H1 (cell line): ENCODE data around the gene TXNRD2. TPM values are rescaled to one million over a fixed set of nuclear protein-coding genes. Genes with fewer than 3 reads are reported as not detected.

Experiments used
- CTCF ChIA-PET: fragments of 300-600 bp; sonication (Branson Sonifier 250); formaldehyde crosslinking; loops from one replicate; lab custom pipeline; 2021; ENCODE audit not compliant: partially characterized antibody; lab: Charles Lee
- POLR2A ChIA-PET: fragments of 300-600 bp; sonication (Branson Sonifier 250); formaldehyde crosslinking; loops from one replicate; lab custom pipeline; 2021; ENCODE audit warnings: inconsistent platforms; ENCODE audit not compliant: partially characterized antibody; lab: Charles Lee
- DNase-seq, 2 experiments: peaks; one replicate each; pipeline versions ENCODE4 v3.0.0 to v3.0.0-alpha.2; 2010 to 2022; ENCODE audit warnings: low spot score in 2 of 2, low read depth in 1 of 2, mixed read lengths in 1 of 2
- FAIRE-seq: peaks from 2 replicates; lab custom pipeline; 2011; peaks lifted over from hg19 to GRCh38; lab: Jason Lieb, UNC
- H2AFZ ChIP-seq: 2 replicates; pipeline ENCODE4 v1.8.1; 2012; ENCODE audit warnings: low read length, inconsistent platforms
- H2AK5ac ChIP-seq: 2 replicates; pipeline ENCODE4 v1.6.1; 2013; ENCODE audit warnings: low read depth, low read length
- H2BK120ac ChIP-seq: replicated peaks from 2 replicates; pipeline ENCODE3; 2013; ENCODE audit warnings: low read depth, low read length, inconsistent platforms
- H2BK12ac ChIP-seq: 2 replicates; pipeline ENCODE4 v1.6.1; 2013; ENCODE audit warnings: low read depth, low read length
- H2BK15ac ChIP-seq: 2 replicates; pipeline ENCODE4 v1.6.1; 2013; ENCODE audit warnings: low read length
- H2BK20ac ChIP-seq: 2 replicates; pipeline ENCODE4 v1.6.1; 2013; ENCODE audit warnings: low read length
- H2BK5ac ChIP-seq: 2 replicates; pipeline ENCODE4 v1.6.1; 2013; ENCODE audit warnings: low read depth, low read length
- H3K14ac ChIP-seq: 2 replicates; pipeline ENCODE4 v1.6.1; 2013; ENCODE audit warnings: inconsistent platforms; ENCODE audit not compliant: insufficient read length
- H3K18ac ChIP-seq: 2 replicates; pipeline ENCODE4 v1.6.1; 2013; ENCODE audit warnings: low read length; ENCODE audit errors: extremely low read depth
- H3K23ac ChIP-seq: 2 replicates; pipeline ENCODE4 v1.6.1; 2013; ENCODE audit warnings: inconsistent platforms; ENCODE audit not compliant: insufficient read length
- H3K23me2 ChIP-seq: 2 replicates; pipeline ENCODE4 v1.6.1; 2013; ENCODE audit warnings: low read depth, low read length
- H3K27ac ChIP-seq: 2 replicates; pipeline ENCODE4 v1.6.1; 2011; ENCODE audit warnings: low read depth, low read length, inconsistent platforms
- H3K27me3 ChIP-seq, 4 experiments: replicated peaks in 1 of 4; 1 replicate in 1 of 4; 2 replicates in 3 of 4; pipeline versions ENCODE4 v1.6.1 to v1.8.1; 2011 to 2013; ENCODE audit warnings: low read length in 3 of 4, mild to moderate bottlenecking in 3 of 4, inconsistent platforms in 2 of 4, mixed read lengths in 2 of 4, moderate library complexity in 1 of 4; ENCODE audit not compliant: control insufficient read depth in 3 of 4, insufficient read depth in 3 of 4; ENCODE audit errors: extremely low read depth in 1 of 4
- H3K36me3 ChIP-seq, 4 experiments: 2 replicates each; pipeline versions ENCODE4 v1.6.1 to v1.8.1; 2011 to 2013; ENCODE audit warnings: mild to moderate bottlenecking in 4 of 4, low read length in 3 of 4, moderate library complexity in 2 of 4, control low read depth in 1 of 4, inconsistent platforms in 1 of 4; ENCODE audit not compliant: insufficient read depth in 4 of 4, control insufficient read depth in 2 of 4
- H3K4ac ChIP-seq: replicated peaks from 2 replicates; pipeline ENCODE3; 2013; ENCODE audit warnings: low read length, low read depth, mixed read lengths, inconsistent platforms; ENCODE audit not compliant: insufficient read length
- H3K4me1 ChIP-seq, 4 experiments: replicated peaks in 1 of 4; 1 replicate in 1 of 4; 2 replicates in 3 of 4; pipeline versions ENCODE4 v1.6.1 to v1.8.1; 2011 to 2013; ENCODE audit warnings: low read length in 3 of 4, inconsistent platforms in 2 of 4, mixed read lengths in 1 of 4; ENCODE audit not compliant: insufficient read depth in 4 of 4, control insufficient read depth in 3 of 4
- H3K4me2 ChIP-seq, 2 experiments: 2 replicates each; pipeline versions ENCODE4 v1.6.1 to v1.8.1; 2011 to 2013; ENCODE audit warnings: low read depth in 2 of 2, low read length in 2 of 2, control low read depth in 1 of 2, inconsistent platforms in 1 of 2, mild to moderate bottlenecking in 1 of 2; ENCODE audit not compliant: insufficient read depth in 1 of 2
- H3K4me3 ChIP-seq, 4 experiments: fragments of 200-600, 300-600 bp in 1 of 4; sonication (generic), shearing (Covaris generic), sonication (Bioruptor Twin) in 1 of 4; 2 replicates each; pipeline versions ENCODE4 v1.5.1 to v1.8.1; 2011 to 2016; ENCODE audit warnings: low read length in 4 of 4, low read depth in 3 of 4, control low read depth in 2 of 4, inconsistent platforms in 2 of 4, mild to moderate bottlenecking in 2 of 4, mixed read lengths in 1 of 4, moderate library complexity in 1 of 4; ENCODE audit not compliant: insufficient read depth in 2 of 4; ENCODE audit errors: extremely low read depth in 1 of 4
- H3K56ac ChIP-seq: replicated peaks from 2 replicates; pipeline ENCODE3; 2013; ENCODE audit warnings: low read depth, mild to moderate bottlenecking, mixed read lengths, low read length, inconsistent platforms; ENCODE audit not compliant: insufficient read length
- H3K79me1 ChIP-seq: 2 replicates; pipeline ENCODE4 v1.6.1; 2013; ENCODE audit warnings: low read depth, low read length, control low read depth
- H3K79me2 ChIP-seq, 2 experiments: 2 replicates each; pipeline versions ENCODE4 v1.6.1 to v1.8.1; 2012 to 2013; ENCODE audit warnings: low read length in 2 of 2, mild to moderate bottlenecking in 2 of 2, inconsistent platforms in 1 of 2; ENCODE audit not compliant: insufficient read depth in 2 of 2, control insufficient read depth in 1 of 2
- H3K9ac ChIP-seq, 4 experiments: replicated peaks in 1 of 4; 1 replicate in 1 of 4; 2 replicates in 3 of 4; pipeline versions ENCODE4 v1.6.1 to v1.8.1; 2011 to 2013; ENCODE audit warnings: low read depth in 3 of 4, low read length in 3 of 4, control low read depth in 2 of 4, mild to moderate bottlenecking in 2 of 4, moderate library complexity in 2 of 4, inconsistent platforms in 1 of 4; ENCODE audit errors: extremely low read depth in 1 of 4
- H3K9me3 ChIP-seq, 2 experiments: 2 replicates each; pipeline versions ENCODE4 v1.6.1 to v1.8.1; 2012 to 2013; ENCODE audit warnings: mild to moderate bottlenecking in 2 of 2, moderate library complexity in 2 of 2, control low read depth in 1 of 2, inconsistent platforms in 1 of 2, low read depth in 1 of 2, low read length in 1 of 2, mixed read lengths in 1 of 2; ENCODE audit not compliant: insufficient read depth in 2 of 2
- H4K20me1 ChIP-seq, 2 experiments: replicated peaks in 1 of 2; 2 replicates each; pipeline versions ENCODE3 to v1.8.1; 2011 to 2013; ENCODE audit warnings: inconsistent platforms in 2 of 2, low read length in 2 of 2, mild to moderate bottlenecking in 1 of 2; ENCODE audit not compliant: insufficient read depth in 2 of 2, control insufficient read depth in 1 of 2
- H4K5ac ChIP-seq: 2 replicates; pipeline ENCODE4 v1.6.1; 2013; ENCODE audit warnings: low read length, low read depth, mixed read lengths, inconsistent platforms; ENCODE audit not compliant: insufficient read length
- H4K8ac ChIP-seq: 2 replicates; pipeline ENCODE4 v1.8.0; 2013; ENCODE audit warnings: mild to moderate bottlenecking, moderate library complexity, low read length, inconsistent platforms; ENCODE audit not compliant: insufficient read depth; ENCODE audit errors: extremely low read depth
- H4K91ac ChIP-seq: replicated peaks from 2 replicates; pipeline ENCODE3; 2013; ENCODE audit warnings: low read length, mixed read lengths, inconsistent platforms; ENCODE audit not compliant: insufficient read length
- SIRT6 ChIP-seq: IDR thresholded peaks from one replicate; pipeline ENCODE4 v1.7.1; 2012; ENCODE audit warnings: low read length, inconsistent platforms
- WGBS, 2 experiments: shearing (Covaris generic) in 1 of 2; methylation state at CpG; one replicate each; pipeline versions ENCODE4 v1.1.6 to v1.1.7; 2013 to 2015; ENCODE audit warnings: low lambda C conversion rate in 2 of 2, mixed read lengths in 2 of 2, inconsistent platforms in 1 of 2, low coverage in 1 of 2, missing lambda C conversion rate in 1 of 2; ENCODE audit not compliant: insufficient replicate concordance in 2 of 2, insufficient coverage in 1 of 2, insufficient read length in 1 of 2; ENCODE audit errors: extremely low coverage in 1 of 2, missing lambda C conversion rate in 1 of 2; 5-methylcytosine and 5-hydroxymethylcytosine counted together
- polyA plus RNA-seq, 7 experiments: library from polyadenylated mRNA; depleted of rRNA in 3 of 7; stranded (reverse) in 5 of 7; unstranded in 2 of 7; fragments of >200 nt in 5 of 7; fragments of 200-250 nt in 2 of 7; gene quantifications; 1 replicate in 5 of 7; 2 replicates in 1 of 7; 4 replicates in 1 of 7; pipeline versions ENCODE4 v1.2.1 to v1.2.3, GENCODE V29; 2011 to 2013; ENCODE audit warnings: missing spikeins in 2 of 7, mixed read lengths in 2 of 7
- total RNA-seq: library from RNA; stranded (reverse); fragmentation: NEBNext Ultra II Directional; extraction: Animal tissue kit (Norgen Biotek cat#: 25700); gene quantifications from 2 replicates; pipeline ENCODE4 v1.2.1, GENCODE V29; 2021

Gene TXNRD2
- total and polyA plus RNA-seq, 2 of the 8 experiments (the other 6 are each of a cell fraction or from before 2014, with no cell fraction given): 14.8 to 21.9 TPM

DNA sequence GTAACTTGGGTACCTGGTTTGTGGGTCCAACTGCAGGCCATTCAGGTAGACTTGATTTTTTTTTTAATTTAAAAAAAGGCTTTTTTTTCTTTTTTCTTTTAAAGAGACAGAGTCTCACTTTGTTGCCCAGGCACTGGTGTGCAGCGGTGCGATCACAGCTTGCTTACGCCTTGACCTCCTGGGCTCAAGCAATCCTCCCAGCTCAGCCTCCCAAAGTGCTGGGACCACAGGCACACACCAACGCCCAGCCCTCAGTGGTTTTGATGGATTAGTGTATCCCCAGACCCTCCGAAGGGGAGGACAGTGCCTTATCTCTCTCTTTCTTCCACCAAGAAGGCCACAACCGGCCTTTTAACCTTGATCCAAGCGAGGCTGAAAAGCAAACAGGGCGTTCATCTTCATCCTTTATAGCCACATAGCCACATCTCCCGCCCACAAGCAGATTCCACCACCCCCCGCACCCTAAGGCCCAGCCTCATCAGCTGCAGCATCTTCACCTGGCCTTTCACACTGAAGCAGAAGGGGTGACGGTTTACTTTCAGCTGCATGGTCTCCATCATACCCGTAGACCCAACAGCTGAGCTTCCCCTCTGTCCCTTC lies 17.6 kb downstream of the TXNRD2 start:
- no peak for FAIRE-seq
- Histone ChIP-seq H3K36me3 (no peaks in the 10 kb centered on the region), H4K8ac (no peak overlapping the region), H2BK120ac (no peak overlapping the region), H2BK12ac (no peak overlapping the region), H3K4me1 (no peaks in the 10 kb centered on the region), H3K9me3 (no peaks in the 10 kb centered on the region), H2BK15ac (no peak overlapping the region), H4K20me1 (no peaks in the 10 kb centered on the region), H3K27ac (no peak overlapping the region), H3K79me1 (no peaks in the 10 kb centered on the region), H3K4me3 (no peak overlapping the region), H3K4ac (no peak overlapping the region), H3K18ac (no peak overlapping the region), H2BK5ac (no peak overlapping the region), H3K14ac (no peak overlapping the region), H2AFZ (no peak overlapping the region), H3K27me3 (no peaks in the 10 kb centered on the region; a peak in 1 of 7 replicates), H2BK20ac (no peak overlapping the region), H3K23me2 (no peaks in the 10 kb centered on the region), H4K5ac (no peak overlapping the region), H3K9ac (no peak overlapping the region), H3K56ac (no peak overlapping the region), H3K79me2 (no peaks in the 10 kb centered on the region), H3K4me2 (no peak overlapping the region), H4K91ac (no peak overlapping the region), H3K23ac (no peak overlapping the region), H2AK5ac (no peak overlapping the region)
- ChIA-PET CTCF (interaction anchor here (0.9 to 3.0 kb wide), 6 partner anchors 12 to 194 kb away, joined by 3 to 12 read pairs (median 4); no protein-coding TSS in a partner anchor), POLR2A (no interaction called here)
- no peak for TF ChIP-seq SIRT6
- no peak for DNase-seq
- 82% methylated on average over 12 of the region's 12 CpGs; no CpG with 5 or more reads in 1 of the 2 experiments for WGBS, 2 experiments
